T-cell (primary cell): Measurements from ENCODE around the gene SLC30A4. TPM values are rescaled to one million over a fixed set of nuclear protein-coding genes. Genes with fewer than 3 reads are reported as not detected.

ENCODE experiments used
- ATAC-seq, 4 experiments: fragments of 200-7000 bp in 3 of 4; fragments of 150-1000 bp in 1 of 4; cut with Tn5 transposase; replicated peaks in 1 of 4; 1 replicate in 3 of 4; 2 replicates in 1 of 4; pipeline ENCODE4 v1.10.0; 2021; ENCODE audit warnings: moderate library complexity in 3 of 4, mild to moderate bottlenecking in 2 of 4, moderate number of reproducible peaks in 1 of 4
- CTCF ChIA-PET, 2 donors: fragments of 300-600 bp; sonication (Branson Sonifier 250); formaldehyde crosslinking; loops; one replicate each; lab custom pipeline; 2022; ENCODE audit warnings: antibody characterized with exemption in 2 of 2; lab: Charles Lee
- POLR2A ChIA-PET, 2 donors: fragments of 300-600 bp; sonication (Branson Sonifier 250); formaldehyde crosslinking; loops; one replicate each; lab custom pipeline; 2022; ENCODE audit warnings: antibody characterized with exemption in 2 of 2; lab: Charles Lee
- DNase-seq, 35 experiments: peaks; one replicate each; pipeline versions ENCODE4 v3.0.0 to v3.0.0-alpha.2; 2013 to 2023
- H3K27ac ChIP-seq: one replicate; pipeline ENCODE4 v1.5.1; 2013; ENCODE audit warnings: low read length
- H3K27me3 ChIP-seq, 2 experiments: replicated peaks in 1 of 2; 1 replicate in 1 of 2; 2 replicates in 1 of 2; pipeline versions ENCODE4 v1.6.1 to v1.7.0; 2013; ENCODE audit warnings: low read length in 1 of 2, mixed read lengths in 1 of 2; ENCODE audit not compliant: control insufficient read depth in 2 of 2, insufficient read depth in 2 of 2; ENCODE audit errors: extremely low read depth in 1 of 2
- H3K36me3 ChIP-seq, 2 donors: 1 replicate in 1 of 2; 2 replicates in 1 of 2; pipeline versions ENCODE4 v1.6.1 to v1.7.0; 2013; ENCODE audit warnings: low read length in 1 of 2; ENCODE audit not compliant: control insufficient read depth in 2 of 2, insufficient read depth in 1 of 2; ENCODE audit errors: extremely low read depth in 1 of 2
- H3K4me1 ChIP-seq, 2 experiments: 1 replicate in 1 of 2; 2 replicates in 1 of 2; pipeline versions ENCODE4 v1.6.1 to v1.7.0; 2013; ENCODE audit warnings: low read length in 2 of 2, mixed read lengths in 1 of 2; ENCODE audit not compliant: insufficient read depth in 2 of 2, control insufficient read depth in 1 of 2; ENCODE audit errors: extremely low read depth in 1 of 2
- H3K4me3 ChIP-seq, 2 donors: 1 replicate in 1 of 2; 2 replicates in 1 of 2; pipeline versions ENCODE4 v1.5.1 to v1.7.0; 2013; ENCODE audit warnings: mild to moderate bottlenecking in 2 of 2, low read length in 1 of 2, moderate library complexity in 1 of 2; ENCODE audit not compliant: control insufficient read depth in 1 of 2; ENCODE audit errors: extremely low read depth in 1 of 2
- H3K9me3 ChIP-seq: 2 replicates; pipeline ENCODE4 v1.7.0; 2013
- H3K27ac Mint-ChIP-seq, 2 donors: one replicate each; pipeline ENCODE4 v1.8.0; 2020 to 2021; ENCODE audit warnings: mild to moderate bottlenecking in 2 of 2, mixed read lengths in 2 of 2
- H3K27me3 Mint-ChIP-seq, 2 donors: one replicate each; pipeline ENCODE4 v1.8.0; 2021 to 2022; ENCODE audit warnings: mixed read lengths in 2 of 2
- H3K36me3 Mint-ChIP-seq: one replicate; pipeline ENCODE4 v1.8.0; 2021; ENCODE audit warnings: mixed read lengths
- H3K4me1 Mint-ChIP-seq, 3 donors: one replicate each; pipeline ENCODE4 v1.8.0; 2020 to 2022; ENCODE audit warnings: mixed read lengths in 3 of 3, mild to moderate bottlenecking in 1 of 3
- H3K4me3 Mint-ChIP-seq, 3 donors: one replicate each; pipeline ENCODE4 v1.8.0; 2020 to 2022; ENCODE audit warnings: mild to moderate bottlenecking in 3 of 3, mixed read lengths in 3 of 3, moderate library complexity in 3 of 3
- H3K9me3 Mint-ChIP-seq, 3 donors: one replicate each; pipeline ENCODE4 v1.8.0; 2020 to 2022; ENCODE audit warnings: mixed read lengths in 3 of 3
- WGBS: methylation state at CpG from one replicate; pipeline ENCODE4 v1.1.5; 2013; ENCODE audit warnings: missing lambda C conversion rate; ENCODE audit not compliant: insufficient coverage; 5-methylcytosine and 5-hydroxymethylcytosine counted together
- total RNA-seq, 35 experiments: library from RNA in 6 of 35; stranded (reverse) in 6 of 35; fragments of 120-200 nt in 1 of 35; gene quantifications; one replicate each; pipeline versions ENCODE4 v1.2.1 to v1.2.4 and lab custom pipeline; 2013 to 2026

SLC30A4 gene
- total RNA-seq, 5 donors from 2014 or later (not counting 1 experiment from before 2014, with no cell fraction given): 3.7 to 4.8 (median 4.2) TPM

- peaks cover 5% of the 10 kb centered on the region for H3K36me3 Mint-ChIP-seq
- H3K4me3 Mint-ChIP-seq: no peak overlapping the region
- DNase-seq (no peak), ATAC-seq (no peak)
- ChIA-PET POLR2A (no interaction called here), CTCF (no interaction called here)
- Histone ChIP-seq H3K4me1 (no peaks in the 10 kb centered on the region), H3K27ac (no peak overlapping the region), H3K4me3 (no peak overlapping the region), H3K27me3 (no peaks in the 10 kb centered on the region), H3K9me3 (no peaks in the 10 kb centered on the region), H3K36me3 (peaks cover 0 to under 1% of the 10 kb centered on the region in 2 donors)
- no peaks in the 10 kb centered on the region for H3K9me3 Mint-ChIP-seq
- no CpG with 5 or more reads among the region's 3 CpGs for WGBS
- no peaks in the 10 kb centered on the region for H3K27me3 Mint-ChIP-seq
- no peak overlapping the region for H3K27ac Mint-ChIP-seq
- H3K4me1 Mint-ChIP-seq: no peaks in the 10 kb centered on the region
Observed at GRCh38 chr15:45497261-45497660, 25.3 kb downstream of the SLC30A4 start.

DNA sequence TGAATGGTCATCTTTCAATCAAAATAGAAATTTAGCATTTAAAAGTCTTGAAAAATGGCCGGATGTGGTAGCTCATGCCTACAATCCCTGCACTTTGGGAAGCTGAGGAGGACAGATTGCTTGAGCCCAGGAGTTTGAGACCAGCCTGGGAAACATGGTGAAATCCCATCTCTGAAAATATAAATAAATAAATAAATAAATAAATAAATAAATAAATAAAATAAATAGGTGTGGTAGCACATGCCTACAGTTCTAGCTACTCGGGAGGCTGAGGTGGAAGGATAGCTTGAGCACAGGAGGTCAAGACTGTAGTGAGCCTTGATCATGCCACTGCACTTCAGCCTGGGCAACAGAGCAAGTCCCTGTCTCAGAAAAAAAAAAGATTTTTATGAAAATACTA is 25.9 kb downstream of the SLC30A4 start:
- ChIA-PET CTCF (interaction anchor here in 1 of 2 donors (0.6 kb wide), 1 partner anchor 140 kb away, joined by 3 read pairs; no protein-coding TSS in a partner anchor), POLR2A (no interaction called here)
- Histone ChIP-seq H3K27ac (no peak overlapping the region), H3K36me3 (no peaks in the 10 kb centered on the region), H3K9me3 (no peaks in the 10 kb centered on the region), H3K27me3 (no peaks in the 10 kb centered on the region), H3K4me3 (no peak overlapping the region), H3K4me1 (no peaks in the 10 kb centered on the region)
- ATAC-seq (no peak), DNase-seq (no peak)
- Mint-ChIP-seq H3K4me3 (no peak overlapping the region), H3K36me3 (peaks cover 5% of the 10 kb centered on the region), H3K27ac (no peak overlapping the region), H3K27me3 (no peaks in the 10 kb centered on the region), H3K9me3 (no peaks in the 10 kb centered on the region), H3K4me1 (no peaks in the 10 kb centered on the region)
- WGBS: no CpG with 5 or more reads among the region's 2 CpGs

DNA sequence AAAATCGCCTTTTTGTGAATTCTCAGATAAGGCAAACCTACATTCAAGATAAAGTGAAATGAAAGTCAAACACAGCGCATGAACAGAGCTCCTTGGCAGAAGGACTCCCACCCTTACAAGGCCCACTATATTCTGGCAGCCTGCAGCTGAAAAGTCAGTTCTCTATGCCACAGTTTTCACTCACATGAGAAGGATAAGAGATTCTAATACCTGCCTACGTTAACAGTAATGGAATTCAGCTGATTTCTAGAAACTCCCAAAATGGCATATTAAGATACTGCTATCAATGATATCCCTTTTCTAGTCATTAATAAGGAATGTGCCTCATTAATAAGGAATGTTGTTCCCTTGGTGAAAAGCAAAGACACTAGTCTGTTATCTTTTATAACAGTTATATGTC is 27.0 kb downstream of the SLC30A4 start:
- H3K9me3 Mint-ChIP-seq: no peaks in the 10 kb centered on the region
- no peaks in the 10 kb centered on the region for H3K27me3 ChIP-seq
- no peak overlapping the region for H3K27ac Mint-ChIP-seq
- no peaks in the 10 kb centered on the region for H3K27me3 Mint-ChIP-seq
- ATAC-seq: no peak
- no CpG with 5 or more reads among the region's 3 CpGs for WGBS
- no peak for DNase-seq
- ChIA-PET CTCF (no interaction called here), POLR2A (no interaction called here)
- H3K4me3 ChIP-seq: no peak overlapping the region
- peaks cover 10% of the 10 kb centered on the region for H3K36me3 Mint-ChIP-seq
- H3K27ac ChIP-seq: no peak overlapping the region
- H3K4me1 Mint-ChIP-seq: no peaks in the 10 kb centered on the region
- no peaks in the 10 kb centered on the region for H3K9me3 ChIP-seq
- no peaks in the 10 kb centered on the region for H3K36me3 ChIP-seq
- H3K4me3 Mint-ChIP-seq: no peak overlapping the region
- no peaks in the 10 kb centered on the region for H3K4me1 ChIP-seq

- no CpG with 5 or more reads among the region's 1 CpG for WGBS
- Mint-ChIP-seq H3K4me1 (no peaks in the 10 kb centered on the region), H3K9me3 (no peaks in the 10 kb centered on the region), H3K36me3 (peaks cover 17% of the 10 kb centered on the region), H3K27ac (no peak overlapping the region), H3K4me3 (no peak overlapping the region), H3K27me3 (no peaks in the 10 kb centered on the region)
- no peaks in the 10 kb centered on the region for H3K27me3 ChIP-seq
- ATAC-seq (no peak), DNase-seq (no peak)
- no peak overlapping the region for H3K4me3 ChIP-seq
- ChIA-PET CTCF (no interaction called here), POLR2A (interaction anchor here in 1 of 2 donors (0.6 kb wide), 1 partner anchor 8 kb away, joined by 3 read pairs; no protein-coding TSS in a partner anchor)
- peaks cover 0 to 2% of the 10 kb centered on the region in 2 donors for H3K36me3 ChIP-seq
- H3K27ac ChIP-seq: no peak overlapping the region
- H3K9me3 ChIP-seq: no peaks in the 10 kb centered on the region
- no peaks in the 10 kb centered on the region for H3K4me1 ChIP-seq
Observed at GRCh38 chr15:45489690-45490238, 32.8 kb downstream of the SLC30A4 start.

GRCh38 chr15:45486317-45486716 is 36.2 kb downstream of the SLC30A4 start:
- peaks cover 0 to 2% of the 10 kb centered on the region in 2 donors for H3K36me3 ChIP-seq
- no peak overlapping the region for H3K4me3 ChIP-seq
- DNase-seq (no peak), ATAC-seq (no peak)
- H3K9me3 ChIP-seq: no peaks in the 10 kb centered on the region
- Mint-ChIP-seq H3K27me3 (no peaks in the 10 kb centered on the region), H3K27ac (no peak overlapping the region), H3K36me3 (peaks cover 22% of the 10 kb centered on the region), H3K4me3 (no peak overlapping the region), H3K4me1 (no peaks in the 10 kb centered on the region), H3K9me3 (no peaks in the 10 kb centered on the region)
- H3K27me3 ChIP-seq: no peaks in the 10 kb centered on the region
- WGBS: no CpG with 5 or more reads among the region's 1 CpG
- H3K4me1 ChIP-seq: no peaks in the 10 kb centered on the region
- CTCF ChIA-PET: interaction anchor here in 1 of 2 donors (0.6 kb wide), 1 partner anchor 40 kb away, joined by 4 read pairs; no protein-coding TSS in a partner anchor
- no peak overlapping the region for H3K27ac ChIP-seq
- POLR2A ChIA-PET: no interaction called here

GRCh38 chr15:45481135-45481534 is 41.4 kb downstream of the SLC30A4 start:
- no peaks in the 10 kb centered on the region for H3K27me3 Mint-ChIP-seq
- no CpG with 5 or more reads among the region's 2 CpGs for WGBS
- no peaks in the 10 kb centered on the region for H3K9me3 Mint-ChIP-seq
- Histone ChIP-seq H3K36me3 (no peaks in the 10 kb centered on the region), H3K27me3 (no peaks in the 10 kb centered on the region), H3K4me1 (no peaks in the 10 kb centered on the region), H3K27ac (no peak overlapping the region), H3K4me3 (no peak overlapping the region), H3K9me3 (no peaks in the 10 kb centered on the region)
- ChIA-PET POLR2A (interaction anchor here (0.5 to 0.6 kb wide), 2 partner anchors 8 to 309 kb away, joined by 3 read pairs; no protein-coding TSS in a partner anchor), CTCF (no interaction called here)
- H3K36me3 Mint-ChIP-seq: peaks cover 7% of the 10 kb centered on the region
- H3K27ac Mint-ChIP-seq: no peak overlapping the region
- no peaks in the 10 kb centered on the region for H3K4me1 Mint-ChIP-seq
- no peak for ATAC-seq
- no peak for DNase-seq
- H3K4me3 Mint-ChIP-seq: no peak overlapping the region
